KMS-11 (cell line): ENCODE results near the gene GLI3.

Source experiments
- H2AFZ ChIP-seq: fragments of 200-600 bp; sonication (generic); 2 replicates; pipeline ENCODE4 v1.6.1; 2016; ENCODE audit warnings: antibody characterized with exemption, mixed run types, low read depth
- H3K27ac ChIP-seq: fragments of 200-600 bp; sonication (generic); 2 replicates; pipeline ENCODE4 v1.6.1; 2016; ENCODE audit warnings: mild to moderate bottlenecking, mixed run types
- H3K27me3 ChIP-seq: fragments of 200-600 bp; sonication (generic); 2 replicates; pipeline ENCODE4 v1.6.1; 2017; ENCODE audit warnings: mild to moderate bottlenecking, low read depth, mixed run types, moderate library complexity; ENCODE audit not compliant: insufficient read depth
- H3K36me3 ChIP-seq: fragments of 200-600 bp; sonication (generic); 2 replicates; pipeline ENCODE4 v1.6.1; 2017; ENCODE audit warnings: mild to moderate bottlenecking, mixed run types; ENCODE audit not compliant: insufficient read depth
- H3K4me1 ChIP-seq: fragments of 200-600 bp; sonication (generic); 2 replicates; pipeline ENCODE4 v1.6.1; 2016; ENCODE audit warnings: mild to moderate bottlenecking, low read depth, mixed run types; ENCODE audit not compliant: poor library complexity, severe bottlenecking
- H3K4me2 ChIP-seq: fragments of 200-600 bp; sonication (generic); 2 replicates; pipeline ENCODE4 v1.7.0; 2016; ENCODE audit warnings: mild to moderate bottlenecking, mixed run types
- H3K4me3 ChIP-seq: fragments of 200-600 bp; sonication (generic); IDR thresholded peaks from 2 replicates; pipeline ENCODE4 v1.6.1; 2017; ENCODE audit warnings: low read depth, low read length, mixed read lengths; ENCODE audit not compliant: insufficient read depth
- H3K79me2 ChIP-seq: fragments of 200-600 bp; sonication (generic); 2 replicates; pipeline ENCODE4 v1.6.1; 2016; ENCODE audit warnings: low read depth, mixed run types; ENCODE audit not compliant: insufficient read depth
- H3K9ac ChIP-seq: fragments of 200-600 bp; sonication (generic); 2 replicates; pipeline ENCODE4 v1.6.1; 2016; ENCODE audit warnings: mild to moderate bottlenecking, mixed run types
- H4K20me1 ChIP-seq: fragments of 200-600 bp; sonication (generic); 2 replicates; pipeline ENCODE4 v1.6.1; 2016; ENCODE audit warnings: mild to moderate bottlenecking, mixed run types; ENCODE audit not compliant: insufficient read depth
- TF ChIP-seq, protein P1 (sequence below): fragments of 200-600 bp; sonication (generic); conservative IDR thresholded peaks from 2 replicates; pipeline ENCODE4 v1.6.1; 2017; ENCODE audit warnings: low read depth, mild to moderate bottlenecking, antibody characterized with exemption, low read length, moderate library complexity, mixed read lengths

GLI3 gene

DNA sequence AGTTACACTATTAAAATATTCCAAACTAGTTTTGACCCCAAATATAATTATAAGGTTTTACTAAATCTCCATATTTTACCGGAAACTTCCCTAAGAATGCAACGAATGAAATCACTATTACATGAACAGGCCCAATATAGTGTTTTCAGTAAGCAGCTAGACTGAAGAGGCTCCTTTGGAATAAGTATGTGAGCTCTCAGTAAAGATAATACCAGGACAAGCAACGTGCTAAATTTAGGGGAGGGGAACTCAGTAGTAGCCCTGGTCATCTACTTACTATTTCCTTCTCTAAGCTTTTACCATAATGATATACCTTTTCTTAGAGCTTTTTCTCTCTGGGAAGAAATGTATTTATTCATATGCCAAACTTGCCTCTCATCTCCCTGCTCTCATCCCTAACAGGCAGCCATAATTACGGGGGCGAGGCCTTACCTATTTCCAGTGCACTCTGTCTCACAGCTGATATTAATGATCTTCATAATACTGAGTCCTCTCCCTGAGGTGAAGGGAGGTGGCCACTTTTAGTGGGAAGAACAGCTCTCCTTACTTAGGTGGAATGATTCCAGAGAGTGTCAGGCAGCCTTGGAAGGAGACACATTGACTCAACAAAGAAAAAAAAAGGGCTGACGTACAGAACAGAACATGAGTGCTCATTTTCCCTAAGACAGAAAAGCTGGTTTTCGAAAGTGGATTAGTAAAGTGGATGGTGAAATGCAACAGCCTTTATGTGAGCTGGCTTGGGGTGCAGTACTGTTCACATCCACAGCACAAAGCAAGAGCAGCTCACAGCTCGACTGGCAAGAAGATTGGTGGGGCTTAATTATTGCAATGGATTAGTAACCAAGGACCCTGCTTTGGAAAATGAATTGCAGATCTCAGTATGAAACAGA, 165.4 kb downstream of the GLI3 start:
- Histone ChIP-seq H2AFZ (no peak overlapping the region), H3K4me3 (no peak overlapping the region), H3K9ac (no peak overlapping the region), H3K4me2 (no peak overlapping the region), H3K4me1 (no peaks in the 10 kb centered on the region), H3K27me3 (no peaks in the 10 kb centered on the region), H4K20me1 (no peaks in the 10 kb centered on the region), H3K27ac (no peak overlapping the region), H3K36me3 (no peaks in the 10 kb centered on the region), H3K79me2 (no peaks in the 10 kb centered on the region)
- TF ChIP-seq, protein P1, sequence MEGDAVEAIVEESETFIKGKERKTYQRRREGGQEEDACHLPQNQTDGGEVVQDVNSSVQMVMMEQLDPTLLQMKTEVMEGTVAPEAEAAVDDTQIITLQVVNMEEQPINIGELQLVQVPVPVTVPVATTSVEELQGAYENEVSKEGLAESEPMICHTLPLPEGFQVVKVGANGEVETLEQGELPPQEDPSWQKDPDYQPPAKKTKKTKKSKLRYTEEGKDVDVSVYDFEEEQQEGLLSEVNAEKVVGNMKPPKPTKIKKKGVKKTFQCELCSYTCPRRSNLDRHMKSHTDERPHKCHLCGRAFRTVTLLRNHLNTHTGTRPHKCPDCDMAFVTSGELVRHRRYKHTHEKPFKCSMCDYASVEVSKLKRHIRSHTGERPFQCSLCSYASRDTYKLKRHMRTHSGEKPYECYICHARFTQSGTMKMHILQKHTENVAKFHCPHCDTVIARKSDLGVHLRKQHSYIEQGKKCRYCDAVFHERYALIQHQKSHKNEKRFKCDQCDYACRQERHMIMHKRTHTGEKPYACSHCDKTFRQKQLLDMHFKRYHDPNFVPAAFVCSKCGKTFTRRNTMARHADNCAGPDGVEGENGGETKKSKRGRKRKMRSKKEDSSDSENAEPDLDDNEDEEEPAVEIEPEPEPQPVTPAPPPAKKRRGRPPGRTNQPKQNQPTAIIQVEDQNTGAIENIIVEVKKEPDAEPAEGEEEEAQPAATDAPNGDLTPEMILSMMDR = no peak

DNA sequence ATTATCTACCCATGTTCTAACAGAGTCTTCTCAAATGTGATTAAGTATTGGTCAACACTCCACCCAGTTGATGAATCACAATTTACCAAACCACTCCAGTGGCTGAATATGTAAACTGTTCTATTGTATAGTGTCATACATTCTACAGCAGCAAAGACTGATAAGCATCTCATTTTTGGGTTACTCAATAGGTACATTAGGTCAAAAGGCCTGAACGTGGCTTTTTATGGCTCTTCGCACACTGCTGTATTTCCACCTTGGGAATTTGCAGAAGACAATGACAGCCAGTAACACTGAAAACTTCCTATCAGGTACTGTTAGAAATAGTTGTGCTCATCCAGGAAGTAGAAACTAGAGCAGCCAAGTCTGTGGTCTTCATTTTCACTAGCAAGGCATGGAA, 166.9 kb downstream of the GLI3 start:
- TF ChIP-seq, protein P1 = no peak
- H3K4me1 ChIP-seq = no peaks in the 10 kb centered on the region
- no peaks in the 10 kb centered on the region for H4K20me1 ChIP-seq
- no peak overlapping the region for H3K27ac ChIP-seq
- no peak overlapping the region for H3K4me2 ChIP-seq
- H3K79me2 ChIP-seq = no peaks in the 10 kb centered on the region
- no peak overlapping the region for H2AFZ ChIP-seq
- no peaks in the 10 kb centered on the region for H3K27me3 ChIP-seq
- H3K4me3 ChIP-seq = no peak overlapping the region
- H3K36me3 ChIP-seq = no peaks in the 10 kb centered on the region
- no peak overlapping the region for H3K9ac ChIP-seq

DNA sequence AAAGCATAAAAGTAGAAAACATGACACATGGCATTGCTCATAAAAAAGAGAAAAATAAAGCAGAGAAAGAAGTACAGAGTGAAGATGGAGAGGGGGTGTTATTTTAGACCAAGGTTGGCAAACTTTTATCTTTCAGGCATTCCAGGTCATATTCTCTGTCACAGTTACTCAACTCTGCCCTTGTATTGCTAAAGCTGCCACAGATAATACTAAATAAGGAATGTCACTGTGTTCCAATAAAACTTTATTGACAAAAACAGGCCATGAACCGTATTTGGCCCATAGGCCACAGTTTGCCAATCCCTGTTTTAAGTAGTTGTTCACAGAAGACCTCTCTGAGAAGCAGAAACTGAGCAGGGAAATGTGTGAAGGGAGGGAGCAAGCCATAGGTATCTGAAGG, 167.4 kb downstream of the GLI3 start:
- no peak overlapping the region for H3K4me2 ChIP-seq
- H4K20me1 ChIP-seq = no peaks in the 10 kb centered on the region
- H3K4me1 ChIP-seq = no peaks in the 10 kb centered on the region
- no peak overlapping the region for H3K9ac ChIP-seq
- no peak overlapping the region for H3K4me3 ChIP-seq
- H3K27ac ChIP-seq = no peak overlapping the region
- TF ChIP-seq, protein P1 = no peak
- H3K27me3 ChIP-seq = no peaks in the 10 kb centered on the region
- H2AFZ ChIP-seq = no peak overlapping the region
- H3K79me2 ChIP-seq = no peaks in the 10 kb centered on the region
- no peaks in the 10 kb centered on the region for H3K36me3 ChIP-seq

DNA sequence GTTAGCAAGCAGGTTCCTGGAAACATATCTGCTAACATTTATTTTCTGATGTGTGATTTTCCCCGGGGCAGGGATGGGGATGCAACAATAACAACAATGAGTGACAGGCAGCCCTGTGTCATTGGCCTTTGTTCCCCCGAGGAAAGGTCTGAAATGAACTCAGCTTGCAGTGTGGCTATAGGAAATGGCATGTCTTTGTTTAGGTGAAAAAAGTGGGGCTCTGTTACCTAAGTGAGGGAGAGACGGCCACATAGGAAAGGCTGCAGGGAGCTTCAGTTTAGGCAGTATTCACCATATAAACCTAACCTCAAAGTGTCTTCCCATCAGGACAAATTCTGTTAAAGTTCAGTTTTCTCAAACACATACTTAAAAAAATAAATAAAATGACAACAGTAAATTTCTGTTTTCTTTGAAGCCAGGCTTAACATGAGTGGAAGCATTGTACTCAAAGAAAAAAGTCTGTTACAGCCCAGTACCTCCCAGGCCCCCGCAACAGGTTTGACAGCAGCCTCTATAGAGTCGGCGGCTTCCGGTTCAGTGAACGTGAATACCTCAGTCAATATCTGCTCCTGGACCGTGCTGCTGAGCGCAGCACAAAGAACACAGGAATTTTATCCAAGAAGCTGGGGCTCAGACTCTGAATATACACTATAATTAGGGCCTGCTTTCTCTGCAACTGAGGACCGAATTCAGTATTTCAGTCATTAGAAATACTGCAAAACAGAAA, 168.3 kb downstream of the GLI3 start:
- no peaks in the 10 kb centered on the region for H3K4me1 ChIP-seq

More for the DNA sequence above, 168.3 kb downstream of the GLI3 start:
- H3K4me3 ChIP-seq = no peak overlapping the region
- H3K79me2 ChIP-seq = no peaks in the 10 kb centered on the region
- H3K9ac ChIP-seq = no peak overlapping the region
- H3K4me2 ChIP-seq = no peak overlapping the region
- TF ChIP-seq, protein P1 = no peak
- H4K20me1 ChIP-seq = no peaks in the 10 kb centered on the region
- no peaks in the 10 kb centered on the region for H3K27me3 ChIP-seq
- H3K36me3 ChIP-seq = no peaks in the 10 kb centered on the region
- H2AFZ ChIP-seq = no peak overlapping the region
- no peak overlapping the region for H3K27ac ChIP-seq
